Measurements from ENCODE around the gene ZNF92. TPM values are rescaled to one million over a fixed set of nuclear protein-coding genes. Genes with fewer than 3 reads are reported as not detected.
"Not testable (repeated sequence)": the region's sequence is repeated elsewhere in the genome, so short reads cannot be mapped to it uniquely, and the experiment has no call there.

ZNF92 gene
- total RNA-seq (2014; rRNA removed; shearing (Covaris generic)), result 7.5 and 12.7 TPM in 2 replicates

GRCh38 chr7:65373608-65374351 lies at the start of gene ZNF92:
TSS of gene ZNF92 (plus strand) at chr7:65373855. CDS start at chr7:65373998, 143 bp downstream.
- peak; percentile 97 for DNase-seq (ENCODE audit: low spot score)

GRCh38 chr7:65325793-65326432 lies 47.7 kb upstream of the ZNF92 start:
- peak; percentile 61 for DNase-seq (ENCODE audit: low spot score)

- DNase-seq (ENCODE audit: low spot score), result no peak
Observed at GRCh38 chr7:65338346-65338745, 35.3 kb upstream of the ZNF92 start.

- DNase-seq (ENCODE audit: low spot score), result no peak
Observed at GRCh38 chr7:65339257-65339656, 34.4 kb upstream of the ZNF92 start.

- no peak for DNase-seq (ENCODE audit: low spot score)
Observed at GRCh38 chr7:65342723-65343629, 30.7 kb upstream of the ZNF92 start.

GRCh38 chr7:65344541-65344940 lies 29.1 kb upstream of the ZNF92 start:
- not testable (repeated sequence) for DNase-seq (ENCODE audit: low spot score)

GRCh38 chr7:65354263-65354662 lies 19.4 kb upstream of the ZNF92 start:
- no peak for DNase-seq (ENCODE audit: low spot score)

GRCh38 chr7:65369843-65370242 lies 3.8 kb upstream of the ZNF92 start:
- no peak for DNase-seq (ENCODE audit: low spot score)

- DNase-seq (ENCODE audit: low spot score), result no peak
Observed at GRCh38 chr7:65371468-65371867, 2.2 kb upstream of the ZNF92 start.

- no peak for DNase-seq (ENCODE audit: low spot score)
Observed at GRCh38 chr7:65379318-65379717, 5.7 kb downstream of the ZNF92 start.

GRCh38 chr7:65381742-65382141 lies 8.1 kb downstream of the ZNF92 start:
- DNase-seq (ENCODE audit: low spot score), result no peak

- DNase-seq (ENCODE audit: low spot score), result no peak
Observed at GRCh38 chr7:65382452-65382851, 8.8 kb downstream of the ZNF92 start.

- no peak for DNase-seq (ENCODE audit: low spot score)
Observed at GRCh38 chr7:65387891-65388290, 14.2 kb downstream of the ZNF92 start.

- DNase-seq (ENCODE audit: low spot score), result no peak
Observed at GRCh38 chr7:65390588-65390987, 16.9 kb downstream of the ZNF92 start.

GRCh38 chr7:65397730-65398142 lies 24.1 kb downstream of the ZNF92 start:
- no peak for DNase-seq (ENCODE audit: low spot score)

GRCh38 chr7:65398671-65399070 lies 25.0 kb downstream of the ZNF92 start:
- not testable (repeated sequence) for DNase-seq (ENCODE audit: low spot score)

- not testable (repeated sequence) for DNase-seq (ENCODE audit: low spot score)
Observed at GRCh38 chr7:65399101-65399500, 25.4 kb downstream of the ZNF92 start.

GRCh38 chr7:65404020-65404419 lies 30.4 kb downstream of the ZNF92 start:
- DNase-seq (ENCODE audit: low spot score), result no peak

- not testable (repeated sequence) for DNase-seq (ENCODE audit: low spot score)
Observed at GRCh38 chr7:65406706-65407105, 33.1 kb downstream of the ZNF92 start.

GRCh38 chr7:65409363-65409762 lies 35.7 kb downstream of the ZNF92 start:
- no peak for DNase-seq (ENCODE audit: low spot score)

GRCh38 chr7:65411249-65411648 lies 37.6 kb downstream of the ZNF92 start:
- DNase-seq (ENCODE audit: low spot score), result no peak

- DNase-seq (ENCODE audit: low spot score), result no peak
Observed at GRCh38 chr7:65422670-65423069, 49.0 kb downstream of the ZNF92 start.
